ENCODE results near the gene TRIP11.

The TRIP11 gene

DNA sequence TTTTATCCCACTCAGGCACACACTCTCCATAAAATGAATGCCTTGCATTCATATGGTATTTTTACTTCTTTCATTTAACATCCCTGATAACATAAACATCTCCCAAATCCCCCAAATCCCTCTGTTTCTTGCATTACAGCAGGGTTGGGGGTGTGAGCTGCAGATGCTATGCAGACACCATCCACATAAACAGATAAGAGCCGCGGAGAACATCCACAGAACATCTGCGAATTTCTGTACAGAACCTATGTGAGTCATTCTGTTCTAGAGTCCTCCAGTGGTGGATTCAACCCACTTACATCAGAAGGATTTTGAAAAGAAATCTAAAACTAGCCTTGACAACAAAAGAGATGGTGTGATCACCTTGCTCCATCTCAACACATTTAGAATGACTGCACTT lies 112.7 kb downstream of the TRIP11 start:
- no peak for TF ChIP-seq ZNF274 (IDR thresholded peaks at IDR 0.05; ENCODE audit: low read depth, low read length)

DNA sequence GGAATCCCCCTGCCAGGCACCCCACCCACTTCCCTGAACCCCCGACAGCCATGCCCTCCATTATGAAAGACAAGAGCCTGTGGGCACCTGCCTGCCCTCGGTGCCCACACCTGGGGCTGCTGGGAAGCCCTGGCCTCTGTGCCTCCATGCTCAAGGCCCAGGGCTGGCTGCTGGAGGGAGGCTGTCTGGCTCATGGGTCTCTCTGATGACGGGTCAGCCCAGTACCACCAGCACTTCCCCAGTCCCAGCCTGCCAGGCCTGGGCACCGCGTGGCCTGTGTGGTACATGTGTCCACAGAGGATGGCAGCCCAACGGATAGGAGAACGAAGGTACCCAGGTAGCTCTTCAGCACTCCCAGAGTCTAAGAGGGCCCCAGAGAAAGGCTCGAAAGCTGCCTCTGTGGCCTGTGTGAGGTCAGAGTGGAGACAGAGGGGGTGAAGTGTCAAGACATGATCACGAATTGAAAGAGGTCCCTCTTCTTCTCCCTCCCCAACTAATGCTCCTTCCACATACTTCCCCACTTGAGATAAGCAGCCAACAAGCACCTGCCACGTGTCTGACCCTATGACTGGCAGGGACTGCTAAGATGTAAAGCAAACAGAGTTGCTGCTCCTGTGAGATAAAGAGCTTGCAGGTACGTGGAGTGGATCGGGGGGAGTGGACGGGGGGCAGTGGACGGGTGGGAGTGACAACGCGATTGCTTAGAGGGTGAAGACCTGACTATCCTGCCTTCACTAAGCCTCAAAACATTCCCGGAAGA lies 113.5 kb downstream of the TRIP11 start:
- no peak for TF ChIP-seq ZNF274 (IDR thresholded peaks at IDR 0.05; ENCODE audit: low read depth, low read length)
- no peak overlapping the region for H3K4me3 ChIP-seq (ENCODE audit: low read length)

More for the DNA sequence above, 112.7 kb downstream of the TRIP11 start:
- H3K4me3 ChIP-seq (ENCODE audit: low read length): no peak overlapping the region

DNA sequence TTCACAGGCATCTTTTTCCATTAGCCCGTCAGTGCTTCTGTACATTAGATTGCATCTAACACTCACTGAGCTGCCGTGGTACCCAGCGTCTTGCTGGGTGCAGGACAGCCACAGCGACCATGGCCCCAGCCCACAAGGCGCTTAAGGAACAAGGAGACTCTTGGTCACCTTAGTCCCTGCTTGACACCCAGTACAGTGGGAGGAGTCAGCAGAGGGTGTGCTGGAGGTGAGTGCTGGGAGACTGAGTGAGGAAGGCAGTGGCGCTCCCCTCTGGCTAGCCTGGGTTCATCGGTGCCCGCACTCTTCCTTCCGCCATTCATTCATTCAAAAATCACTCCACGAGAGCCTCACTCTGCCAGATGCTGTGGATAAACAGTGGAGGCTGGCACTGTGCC lies 114.1 kb downstream of the TRIP11 start:
- no peak overlapping the region for H3K4me3 ChIP-seq (ENCODE audit: low read length)
- no peak for TF ChIP-seq ZNF274 (IDR thresholded peaks at IDR 0.05; ENCODE audit: low read depth, low read length)

DNA sequence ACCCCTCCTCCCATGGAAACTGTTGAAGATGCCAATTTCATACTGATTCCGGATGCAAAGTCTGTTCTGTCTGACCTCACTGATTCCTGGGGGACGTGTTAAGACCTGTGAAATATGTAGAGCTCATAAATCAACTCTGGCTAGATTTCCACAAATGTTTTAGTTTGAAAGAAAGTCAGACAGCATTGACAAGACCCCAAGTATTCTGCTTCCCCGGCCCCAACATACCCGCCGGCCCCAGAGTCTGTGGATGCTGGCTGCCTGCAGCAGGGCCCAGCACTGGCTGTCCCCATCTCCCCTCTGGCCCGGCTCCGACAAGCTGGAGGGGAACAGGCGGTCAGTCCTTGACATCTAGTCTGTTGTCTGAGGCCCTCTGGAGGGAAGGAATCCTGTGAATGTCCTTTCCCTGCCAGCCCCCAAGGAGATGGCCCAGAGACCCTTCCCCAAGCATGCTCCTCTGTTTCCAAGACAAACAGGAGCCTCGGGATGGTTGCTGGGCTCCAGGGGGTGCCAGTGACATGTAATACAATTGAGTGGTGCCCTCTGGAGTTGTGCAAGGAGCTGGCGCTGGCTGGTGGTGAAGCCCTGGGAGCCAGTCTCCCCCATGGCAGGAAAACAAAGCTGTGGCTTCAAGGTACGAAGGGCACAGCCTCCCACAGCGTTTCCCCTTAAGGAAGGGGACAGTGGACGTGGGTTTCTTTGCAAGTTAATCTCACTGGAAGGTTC lies 114.7 kb downstream of the TRIP11 start:
- TF ChIP-seq ZNF274 (IDR thresholded peaks at IDR 0.05; ENCODE audit: low read depth, low read length): no peak
- no peak overlapping the region for H3K4me3 ChIP-seq (ENCODE audit: low read length)

DNA sequence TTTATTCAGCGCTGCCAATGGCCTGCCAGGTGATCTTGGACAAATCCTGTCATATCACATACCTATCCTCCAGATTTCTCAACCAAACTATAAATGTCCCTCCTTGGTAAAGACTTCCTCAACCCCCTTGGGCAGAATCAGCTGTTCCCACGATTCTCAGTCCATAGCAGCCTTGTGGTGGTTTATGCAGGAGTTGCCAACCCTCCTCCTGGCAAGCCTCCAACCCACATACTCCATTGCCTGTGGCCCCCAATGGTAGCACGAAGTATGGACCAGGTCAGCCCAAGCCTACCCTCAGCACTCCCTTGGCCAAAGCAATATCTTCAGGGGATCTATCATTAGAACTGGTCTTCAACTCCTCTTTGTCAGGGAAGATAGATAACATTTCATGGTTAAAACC lies 119.3 kb downstream of the TRIP11 start:
- TF ChIP-seq ZNF274 (IDR thresholded peaks at IDR 0.05; ENCODE audit: low read depth, low read length): no peak
- H3K4me3 ChIP-seq (ENCODE audit: low read length): no peak overlapping the region

DNA sequence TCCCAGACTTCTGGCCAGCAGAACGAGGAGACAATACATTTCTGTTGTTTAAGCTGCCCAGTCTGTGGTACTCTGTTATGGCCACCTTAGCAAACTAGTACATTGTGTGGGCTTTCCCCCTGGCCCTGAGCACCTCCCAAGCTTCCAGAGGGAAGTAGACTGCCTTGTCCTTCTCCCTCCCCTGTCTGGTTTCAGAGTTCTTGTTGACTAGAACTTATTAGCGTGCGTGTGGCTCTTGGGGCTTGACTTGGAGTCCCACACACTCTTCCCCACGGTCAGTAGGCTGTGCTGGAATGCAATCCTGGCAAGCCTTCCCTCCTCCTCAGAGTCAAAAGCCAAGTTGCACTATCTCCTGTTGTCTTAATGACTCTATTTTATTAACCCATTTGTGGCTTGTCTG lies 120.0 kb downstream of the TRIP11 start:
- no peak for TF ChIP-seq ZNF274 (IDR thresholded peaks at IDR 0.05; ENCODE audit: low read depth, low read length)
- H3K4me3 ChIP-seq (ENCODE audit: low read length): no peak overlapping the region

DNA sequence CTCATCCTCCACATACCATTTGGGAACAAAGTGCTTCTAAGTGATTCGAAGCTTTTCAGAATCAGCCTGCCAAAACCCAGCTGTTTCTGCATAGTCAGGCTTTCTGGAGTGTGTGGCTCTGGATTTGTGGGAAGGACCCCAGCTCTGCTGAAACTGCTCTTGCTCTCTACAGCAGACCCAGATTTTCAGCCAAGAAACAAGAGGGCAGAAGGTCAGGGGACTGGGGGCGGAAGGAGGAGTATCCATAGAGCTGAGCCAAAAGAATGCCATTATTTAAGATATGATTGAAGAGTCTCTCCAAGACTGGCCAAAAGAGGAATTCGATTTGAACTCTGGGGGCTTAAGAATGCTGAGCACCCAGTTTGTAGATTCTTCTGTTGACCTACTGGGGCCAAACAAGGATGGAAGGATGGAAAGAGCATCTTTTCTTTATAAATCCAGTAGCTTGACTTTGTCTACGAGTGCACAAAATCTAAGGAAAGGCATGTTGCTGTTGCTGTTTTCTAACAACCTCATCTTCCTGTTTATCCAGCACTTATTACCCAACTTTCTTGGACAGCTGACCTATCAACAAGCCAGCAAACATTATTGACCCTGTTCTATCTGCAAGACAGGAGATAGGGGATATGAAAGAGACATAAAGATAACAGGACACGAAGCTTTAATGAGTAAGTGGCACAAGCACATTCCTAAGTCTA lies 121.5 kb downstream of the TRIP11 start:
- TF ChIP-seq ZNF274 (IDR thresholded peaks at IDR 0.05; ENCODE audit: low read depth, low read length): no peak
- H3K4me3 ChIP-seq (ENCODE audit: low read length): no peak overlapping the region
